Thyroid gland (tissue), 4 donors: ENCODE data around the gene FRMD4A.

Experiments
- POLR2A ChIP-seq, 2 donors: fragments of 450-650 bp; IDR thresholded peaks; one replicate each; pipeline ENCODE4 v1.6.1; 2017; ENCODE audit warnings: antibody characterized with exemption in 2 of 2, mild to moderate bottlenecking in 2 of 2, moderate library complexity in 1 of 2
- TF ChIP-seq, protein P1 (sequence below), 6 experiments: fragments of 200-600 bp in 3 of 6; fragments of 450-650 bp in 3 of 6; sonication (generic) in 3 of 6; IDR thresholded peaks; one replicate each; pipeline ENCODE4 v1.5.1; 2016 to 2019; ENCODE audit warnings: antibody characterized with exemption in 6 of 6, mild to moderate bottlenecking in 2 of 6, inconsistent platforms in 1 of 6, moderate library complexity in 1 of 6

DNA sequence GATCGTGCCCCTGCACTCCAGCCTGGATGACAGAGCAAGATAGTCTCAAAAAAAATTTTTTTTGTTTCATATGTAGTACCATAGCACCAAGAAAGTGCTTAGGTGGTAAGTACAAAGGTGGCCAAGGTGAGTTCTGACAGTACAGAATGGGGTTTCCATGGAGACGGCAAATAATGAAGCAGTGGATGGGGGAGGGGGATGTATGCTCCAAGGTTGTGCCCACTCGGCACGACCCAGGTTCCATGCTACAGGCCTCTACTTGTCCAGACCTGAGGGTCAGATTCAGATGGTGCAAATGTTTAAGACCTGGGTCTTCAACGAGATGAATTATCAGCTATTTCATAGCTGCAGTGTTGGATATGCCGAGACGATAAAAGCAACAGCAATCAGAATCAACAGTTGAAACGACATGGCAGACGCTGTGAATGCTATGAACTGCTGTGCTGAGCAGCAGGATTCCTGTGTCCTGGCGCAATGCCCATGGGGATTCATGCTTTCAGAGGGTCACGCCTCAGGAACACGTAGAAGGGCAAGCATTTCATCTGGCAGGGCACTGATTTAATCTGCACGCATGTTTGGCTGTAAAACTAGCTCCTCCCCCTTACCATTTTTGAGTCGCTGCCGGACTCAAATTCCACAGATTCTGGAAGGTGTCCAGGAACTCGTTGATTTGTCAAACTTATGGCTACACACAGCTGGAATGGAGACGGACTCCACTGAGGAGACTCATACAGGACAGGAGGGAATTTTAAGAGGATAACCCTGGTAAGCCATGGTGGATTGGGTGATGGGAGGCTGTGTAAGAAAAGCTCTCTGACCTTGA is 256.5 kb downstream of the FRMD4A start:
- TF ChIP-seq, protein P1, sequence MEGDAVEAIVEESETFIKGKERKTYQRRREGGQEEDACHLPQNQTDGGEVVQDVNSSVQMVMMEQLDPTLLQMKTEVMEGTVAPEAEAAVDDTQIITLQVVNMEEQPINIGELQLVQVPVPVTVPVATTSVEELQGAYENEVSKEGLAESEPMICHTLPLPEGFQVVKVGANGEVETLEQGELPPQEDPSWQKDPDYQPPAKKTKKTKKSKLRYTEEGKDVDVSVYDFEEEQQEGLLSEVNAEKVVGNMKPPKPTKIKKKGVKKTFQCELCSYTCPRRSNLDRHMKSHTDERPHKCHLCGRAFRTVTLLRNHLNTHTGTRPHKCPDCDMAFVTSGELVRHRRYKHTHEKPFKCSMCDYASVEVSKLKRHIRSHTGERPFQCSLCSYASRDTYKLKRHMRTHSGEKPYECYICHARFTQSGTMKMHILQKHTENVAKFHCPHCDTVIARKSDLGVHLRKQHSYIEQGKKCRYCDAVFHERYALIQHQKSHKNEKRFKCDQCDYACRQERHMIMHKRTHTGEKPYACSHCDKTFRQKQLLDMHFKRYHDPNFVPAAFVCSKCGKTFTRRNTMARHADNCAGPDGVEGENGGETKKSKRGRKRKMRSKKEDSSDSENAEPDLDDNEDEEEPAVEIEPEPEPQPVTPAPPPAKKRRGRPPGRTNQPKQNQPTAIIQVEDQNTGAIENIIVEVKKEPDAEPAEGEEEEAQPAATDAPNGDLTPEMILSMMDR (IDR thresholded peaks at IDR 0.05) = no peak
- TF ChIP-seq POLR2A (IDR thresholded peaks at IDR 0.05) = peak in 1 of 2 donors; percentile 24
